GM21390 (cell line): ENCODE measurements around the gene CA10.

Source experiments
- ATAC-seq: cut with Tn5 transposase; IDR thresholded peaks from one replicate; pipeline ENCODE4 v1.9.1; 2021; ENCODE audit not compliant: unreplicated experiment

The CA10 gene

GRCh38 chr17:52049051-52049450, 109.5 kb downstream of the CA10 start:
- ATAC-seq, result no peak

DNA sequence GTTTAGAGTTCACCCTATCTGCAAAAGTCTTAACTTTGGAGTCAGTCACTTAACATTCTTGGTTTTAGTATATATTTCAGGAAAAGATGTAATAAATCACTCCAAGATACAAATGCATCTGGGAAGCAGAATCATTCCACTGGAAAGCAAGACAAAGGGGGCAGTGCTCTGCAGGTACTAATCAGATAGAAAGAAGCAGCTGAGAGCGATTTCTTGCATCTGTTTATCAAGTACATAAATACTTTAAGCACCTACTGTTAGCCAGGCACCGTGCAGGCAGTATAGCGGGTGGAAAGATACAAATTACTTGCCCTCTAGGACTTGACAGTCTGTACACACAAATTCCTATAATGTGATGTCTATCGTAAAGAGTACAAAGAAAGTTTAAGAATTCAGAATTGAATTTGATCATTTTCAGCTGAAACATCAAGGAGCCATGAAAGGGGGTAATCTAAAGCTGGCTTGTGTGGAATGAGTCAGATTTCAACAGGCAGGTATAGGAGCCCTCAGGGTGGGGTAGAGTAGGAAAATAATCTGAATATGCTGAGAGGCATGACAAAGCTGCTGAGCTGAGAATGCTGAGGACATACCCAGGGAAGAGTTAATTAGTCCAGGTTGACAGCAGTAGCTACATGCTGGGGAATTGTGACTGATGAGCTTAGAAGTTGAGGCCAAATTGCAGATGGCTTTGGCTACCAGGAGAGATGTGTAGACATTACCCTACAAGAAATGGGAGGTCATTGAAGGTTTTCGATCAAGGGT, 110.2 kb downstream of the CA10 start:
- ATAC-seq, result no peak

- no peak for ATAC-seq
Observed at GRCh38 chr17:52047086-52047485, 111.4 kb downstream of the CA10 start.

DNA sequence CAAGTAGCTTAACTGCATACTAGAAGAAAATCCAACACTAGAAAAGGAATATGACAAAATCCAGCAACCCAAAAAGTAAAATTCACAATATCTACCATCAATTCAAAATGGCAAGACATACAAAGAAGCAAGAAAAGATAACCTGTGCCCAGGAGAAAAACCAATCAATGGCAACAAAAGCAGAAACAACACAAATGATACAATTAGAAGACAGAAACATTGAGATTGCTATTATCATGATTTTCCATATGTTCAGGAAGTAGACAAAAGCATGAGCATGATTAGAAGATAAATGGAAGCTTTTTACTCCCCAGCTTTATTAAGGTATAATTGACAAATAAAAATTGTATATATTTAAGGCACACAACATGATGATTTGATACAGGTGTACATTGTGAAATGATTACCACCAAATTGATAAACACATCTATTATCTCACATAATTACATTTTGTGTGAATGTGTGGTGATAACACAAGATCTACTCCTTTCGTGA, 117.3 kb downstream of the CA10 start:
- ATAC-seq, result no peak

GRCh38 chr17:52036416-52036815, 122.1 kb downstream of the CA10 start:
- ATAC-seq, result no peak

- ATAC-seq, result no peak
Observed at GRCh38 chr17:52035336-52035915, 123.1 kb downstream of the CA10 start.

DNA sequence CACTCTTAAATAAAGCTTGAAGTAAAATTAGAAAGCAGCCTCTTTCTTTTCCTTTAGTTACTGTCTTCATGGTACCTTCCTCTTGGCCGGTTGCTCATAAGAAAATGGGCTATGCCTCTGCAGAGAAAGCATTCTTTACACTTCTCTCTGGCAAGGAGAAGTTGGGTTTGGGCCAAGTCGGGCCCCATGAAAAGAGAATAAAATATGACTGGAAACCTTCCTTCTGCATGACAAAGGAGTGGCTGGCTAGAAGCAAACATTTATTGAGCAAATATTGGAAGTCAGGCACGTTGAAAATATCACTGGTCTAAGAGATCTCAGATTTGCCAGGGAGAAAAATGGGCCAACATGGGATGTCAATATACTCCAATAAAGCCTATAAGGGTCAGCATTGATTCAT, 126.1 kb downstream of the CA10 start:
- ATAC-seq, result no peak

DNA sequence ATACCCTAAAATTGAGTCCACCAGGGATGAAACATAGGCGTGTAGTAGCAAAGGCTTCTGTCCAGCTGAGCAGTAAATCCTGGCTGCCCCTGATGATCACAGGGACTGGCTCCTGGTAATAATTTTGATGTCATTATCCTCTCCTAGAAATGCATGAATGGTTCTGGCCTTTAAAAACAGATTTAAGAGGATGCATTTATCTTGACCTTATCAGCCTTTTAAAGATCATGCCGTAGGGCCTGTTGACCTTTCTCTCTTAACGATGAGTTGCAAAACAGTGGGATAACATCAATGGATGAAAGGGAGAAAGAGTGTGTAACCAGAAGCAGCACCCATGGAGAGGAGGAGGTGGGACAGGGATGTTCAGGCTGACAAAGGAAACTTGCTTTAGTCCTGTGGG, 128.5 kb downstream of the CA10 start:
- no peak for ATAC-seq

GRCh38 chr17:52027620-52028295, 130.8 kb downstream of the CA10 start:
- ATAC-seq, result no peak

- ATAC-seq, result no peak
Observed at GRCh38 chr17:52027081-52027480, 131.4 kb downstream of the CA10 start.

GRCh38 chr17:52026075-52026474, 132.4 kb downstream of the CA10 start:
- no peak for ATAC-seq

DNA sequence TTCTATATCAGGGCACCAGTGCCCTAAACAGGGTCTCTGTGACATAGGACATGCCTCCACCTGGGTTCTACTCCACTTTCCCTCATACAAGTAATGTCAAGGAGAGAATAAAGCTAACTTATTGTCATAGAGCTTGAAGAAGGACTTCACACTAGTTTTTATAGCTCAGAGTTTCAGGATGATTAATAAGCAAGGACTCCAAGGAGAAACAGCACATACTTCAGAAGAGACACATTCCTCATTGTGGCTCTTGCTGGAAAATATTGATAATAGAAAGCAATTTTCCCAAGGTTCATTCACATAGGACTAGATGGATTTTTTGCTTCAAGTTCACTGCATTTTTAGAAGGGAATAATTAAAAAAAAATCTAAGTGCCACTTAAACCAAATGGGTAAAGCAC, 133.3 kb downstream of the CA10 start:
- ATAC-seq, result no peak

DNA sequence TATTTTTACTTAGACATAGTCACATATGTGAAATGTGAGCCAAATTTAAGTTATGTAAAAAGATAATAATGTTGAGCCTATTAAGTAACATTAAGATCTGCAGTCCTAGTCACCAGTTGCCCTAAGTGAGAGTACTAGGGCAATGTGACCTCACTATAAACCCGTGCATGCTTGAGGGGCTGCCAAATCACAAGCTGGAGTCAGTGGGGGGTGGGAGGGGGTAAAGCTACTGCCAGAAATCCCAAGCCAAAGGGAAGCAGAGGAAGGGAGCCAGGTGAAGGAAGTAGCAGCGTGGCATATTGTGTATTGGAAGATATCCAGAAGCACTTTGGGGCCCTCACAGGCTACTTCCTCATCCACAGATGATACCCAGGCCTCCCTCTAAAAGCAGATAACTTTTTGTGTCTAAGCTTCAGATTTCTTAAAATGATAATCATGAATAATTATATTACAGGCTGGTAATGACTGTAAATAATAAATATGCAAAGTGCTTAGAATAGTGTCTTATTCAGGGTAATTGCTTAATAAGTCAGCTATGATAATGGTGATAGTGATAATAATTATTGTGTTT, 134.1 kb downstream of the CA10 start:
- ATAC-seq, result no peak

DNA sequence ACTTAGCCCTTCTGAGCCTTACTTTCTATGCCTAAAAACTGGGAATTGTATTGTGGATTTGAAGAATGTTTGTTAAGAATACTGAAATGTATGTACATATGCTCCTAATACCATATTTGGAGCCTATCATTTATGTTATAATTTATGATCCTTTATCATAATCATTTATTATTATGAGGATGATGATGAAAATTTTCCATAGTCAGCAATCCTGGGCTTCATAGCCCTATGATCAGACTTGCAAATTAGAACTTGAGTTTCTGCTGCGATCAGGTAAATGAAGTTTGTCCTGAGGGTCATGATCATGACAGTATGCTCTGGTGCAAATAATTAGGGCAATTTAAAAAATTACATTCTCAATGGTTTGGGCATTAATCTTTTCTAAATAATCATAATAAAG, 147.4 kb downstream of the CA10 start:
- no peak for ATAC-seq

DNA sequence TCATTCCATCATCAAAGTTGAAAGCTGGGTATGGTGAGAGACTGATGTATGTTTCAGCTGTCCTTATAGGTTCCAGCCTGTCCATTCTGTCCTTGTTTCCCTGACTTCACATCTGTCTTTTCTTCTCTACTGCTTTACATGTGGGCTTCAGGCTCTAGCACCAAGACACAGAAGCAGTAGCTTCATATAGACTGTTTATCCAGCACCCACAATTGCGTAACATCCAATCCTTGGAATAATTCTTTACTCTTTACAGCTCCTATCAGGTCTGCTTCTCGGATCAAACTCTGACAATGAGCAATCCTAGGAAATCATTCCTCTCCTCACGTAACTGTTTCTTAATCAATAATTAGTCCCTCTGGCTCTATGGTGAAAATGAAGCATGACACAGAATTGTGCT, 158.9 kb downstream of the CA10 start:
- no peak for ATAC-seq

GRCh38 chr17:51997723-51998122, 160.8 kb downstream of the CA10 start:
- ATAC-seq, result no peak

GRCh38 chr17:51995797-51996403, 162.6 kb downstream of the CA10 start:
- no peak for ATAC-seq

DNA sequence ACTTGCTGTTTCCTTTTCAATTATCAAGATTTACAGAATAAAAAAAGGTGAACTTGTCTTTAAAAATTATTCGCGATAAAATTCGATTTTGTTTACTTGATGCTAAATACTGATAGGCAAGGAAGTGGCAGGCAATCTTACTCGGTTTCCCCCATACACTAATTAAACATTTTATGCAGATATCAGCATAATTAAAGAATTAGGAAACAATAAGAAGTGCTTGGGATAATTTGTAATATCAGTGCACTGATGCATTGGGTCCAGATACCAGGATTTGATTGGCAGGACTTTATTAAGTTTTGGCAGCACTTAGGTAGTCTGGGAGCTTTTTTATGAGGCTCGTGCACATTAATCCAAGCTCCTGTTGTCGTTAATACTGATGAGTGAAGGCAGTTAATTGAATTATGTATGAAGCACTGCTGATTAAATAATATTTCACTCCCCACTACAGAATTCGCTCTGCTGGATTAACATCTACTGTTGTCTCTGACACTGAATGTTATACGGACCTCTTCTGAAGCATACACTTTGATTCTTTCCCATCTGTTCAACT, 165.6 kb downstream of the CA10 start:
- no peak for ATAC-seq

DNA sequence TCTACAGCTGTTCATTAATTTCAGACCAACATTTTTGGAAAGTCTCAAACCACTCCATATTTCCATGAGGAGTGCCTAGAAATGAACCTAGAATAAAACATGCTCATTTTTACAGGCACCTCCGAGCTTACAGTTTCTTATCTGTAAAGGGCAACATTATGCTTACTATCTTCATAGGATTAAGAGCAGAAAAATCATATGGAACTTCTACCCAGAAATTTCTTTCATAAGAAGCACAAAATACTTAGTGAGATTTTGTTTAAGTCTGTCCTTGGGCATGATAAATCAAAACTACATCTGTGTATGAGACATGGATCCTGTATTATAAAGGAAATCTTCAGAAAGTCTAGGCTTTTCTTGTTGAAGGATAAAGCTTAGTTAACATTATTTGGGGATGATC, 187.4 kb downstream of the CA10 start:
- no peak for ATAC-seq

- ATAC-seq, result no peak
Observed at GRCh38 chr17:51961689-51962088, 196.8 kb downstream of the CA10 start.

DNA sequence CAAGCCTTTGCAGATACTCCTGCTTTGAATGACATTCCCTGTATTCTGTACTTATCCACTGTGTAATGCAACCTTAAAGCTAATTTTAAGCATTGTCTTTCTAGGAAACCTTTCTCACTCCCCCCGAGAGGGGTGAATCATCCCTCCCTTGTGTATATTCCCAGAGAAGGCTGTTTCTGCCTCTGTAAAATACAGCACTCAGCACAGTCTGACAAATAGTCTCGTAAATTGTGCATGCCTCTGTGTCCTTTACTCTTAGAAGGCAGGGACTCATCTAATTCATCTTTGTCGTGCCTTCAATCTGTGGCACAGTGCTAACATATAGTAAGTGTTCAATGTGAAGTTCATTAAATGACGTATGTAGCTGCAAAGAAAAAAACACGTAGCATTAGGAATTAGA, 200.7 kb downstream of the CA10 start:
- no peak for ATAC-seq
